K562 (cell line): ENCODE measurements around the gene OR6K3. TPM values are rescaled to one million over a fixed set of nuclear protein-coding genes. Genes with fewer than 3 reads are reported as not detected.

Source experiments
- DPF2 ChIP-seq: fragments of 450-650 bp; IDR thresholded peaks from 2 replicates; pipeline ENCODE4 v1.6.1; 2016
- FOXJ2 ChIP-seq: fragments of 200-800 bp; sonication (Bioruptor generic); IDR thresholded peaks from 2 replicates; pipeline ENCODE4 v1.6.1; 2016; ENCODE audit warnings: missing genetic modification characterization, missing compliant biosample characterization
- HDGF ChIP-seq: fragments of 450-650 bp; IDR thresholded peaks from 2 replicates; pipeline ENCODE4 v1.6.1; 2016
- HMBOX1 ChIP-seq: sonication (generic); IDR thresholded peaks from 2 replicates; pipeline ENCODE4 v1.6.1; 2016
- HMGXB4 ChIP-seq: sonication (generic); formaldehyde crosslinking; IDR thresholded peaks from 2 replicates; pipeline ENCODE4 v1.8.1; 2023; ENCODE audit warnings: mild to moderate bottlenecking, missing genetic modification reagents
- NCOA2 ChIP-seq, 2 experiments: fragments of 450-650 bp; IDR thresholded peaks; 2 replicates each; pipeline ENCODE4 v1.6.1; 2018; ENCODE audit warnings: mild to moderate bottlenecking in 2 of 2, moderate library complexity in 1 of 2; ENCODE audit not compliant: partially characterized antibody in 2 of 2
- NR2C1 ChIP-seq, 2 experiments: fragments of 450-650 bp; IDR thresholded peaks; 2 replicates each; pipeline ENCODE4 v1.6.1; 2017; ENCODE audit warnings: mild to moderate bottlenecking in 2 of 2, antibody characterized with exemption in 1 of 2, inconsistent platforms in 1 of 2, missing compliant biosample characterization in 1 of 2, missing genetic modification characterization in 1 of 2
- RBM25 ChIP-seq: fragments of 200-400 bp; formaldehyde crosslinking; IDR thresholded peaks from 2 replicates; pipeline ENCODE4 v1.6.1; 2018; ENCODE audit warnings: low read length, low read depth, moderate library complexity; ENCODE audit not compliant: severe bottlenecking
- RFX7 ChIP-seq: fragments of 250-450 bp; sonication (Bioruptor Pico); IDR thresholded peaks from 2 replicates; pipeline ENCODE4 v1.5.1; 2021; ENCODE audit warnings: mild to moderate bottlenecking
- SLC30A9 ChIP-seq: fragments of 250-450 bp; sonication (Bioruptor Pico); IDR thresholded peaks from 2 replicates; pipeline ENCODE4 v1.8.0; 2022; ENCODE audit warnings: mild to moderate bottlenecking, moderate library complexity
- SMARCA4 ChIP-seq: fragments of 450-650 bp; IDR thresholded peaks from 2 replicates; pipeline ENCODE4 v1.6.1; 2016
- SOX6 ChIP-seq: fragments of 450-650 bp; IDR thresholded peaks from 2 replicates; pipeline ENCODE4 v1.6.1; 2014; ENCODE audit warnings: mild to moderate bottlenecking
- SPI1 ChIP-seq: IDR thresholded peaks from 2 replicates; pipeline ENCODE4 v1.6.1; 2011; ENCODE audit warnings: low read depth, low read length, control low read depth, borderline replicate concordance
- U2AF2 ChIP-seq: fragments of 200-400 bp; formaldehyde crosslinking; optimal IDR thresholded peaks from 2 replicates; pipeline ENCODE3; 2017; ENCODE audit warnings: low read depth, mild to moderate bottlenecking, low read length
- ZBED1 ChIP-seq: IDR thresholded peaks from 2 replicates; pipeline ENCODE4 v1.6.1; 2014
- ZNF23 ChIP-seq: fragments of 250-450 bp; sonication (Bioruptor Pico); IDR thresholded peaks from 2 replicates; pipeline ENCODE4 v1.4.0; 2020; ENCODE audit warnings: mild to moderate bottlenecking
- ZNF24 ChIP-seq: fragments of 450-650 bp; IDR thresholded peaks from 2 replicates; pipeline ENCODE4 v1.6.1; 2016
- ZNF280B ChIP-seq: fragments of 250-450 bp; sonication (Bioruptor Pico); IDR thresholded peaks from 2 replicates; pipeline ENCODE4 v1.5.1; 2021; ENCODE audit warnings: mild to moderate bottlenecking
- ZNF584 ChIP-seq: fragments of 200-800 bp; sonication (Bioruptor generic); IDR thresholded peaks from 2 replicates; pipeline ENCODE4 v1.6.1; 2016; ENCODE audit warnings: low read depth, mild to moderate bottlenecking, missing genetic modification characterization, missing compliant biosample characterization
- polyA plus RNA-seq, 8 experiments: library from polyadenylated mRNA; depleted of rRNA in 4 of 8; stranded (reverse) in 5 of 8; unstranded in 3 of 8; fragments of >200 nt; fragmentation: Nextera tagmentation in 2 of 8; fragmentation: Illumina TruSeq in 1 of 8; extraction: Ambion mirVana in 2 of 8; extraction: Trizol in 1 of 8; gene quantifications; 2 replicates each; pipeline versions ENCODE4 v1.2.1 to v1.2.3, GENCODE V29; 2011 to 2014; ENCODE audit warnings: inconsistent platforms in 1 of 8, missing spikeins in 1 of 8
- total RNA-seq, 7 experiments: library from RNA; depleted of rRNA in 6 of 7; stranded (reverse); fragments of >200 nt in 6 of 7; fragmentation: Illumina TruSeq in 2 of 7; extraction: Trizol in 2 of 7; gene quantifications; 2 replicates each; pipeline versions ENCODE4 v1.2.1 to v1.2.3, GENCODE V29; 2011 to 2021; ENCODE audit warnings: low replicate concordance in 1 of 7

Gene OR6K3
- total and polyA plus RNA-seq, 9 of the 15 experiments (the other 6 are each of a cell fraction or from before 2014, with no cell fraction given): not detected

- TF ChIP-seq FOXJ2 (no peak), NR2C1 (IDR thresholded peaks at IDR 0.05) (no peak), NR2C1 (tag; IDR thresholded peaks at IDR 0.05) (no peak), ZNF24 (no peak), DPF2 (0 out of 2 replicates have a peak, but pooled peaks have one; percentile 12), SOX6 (no peak), SMARCA4 (peak; percentile 50; the same call in 1 of the 2 replicates), RBM25 (no peak), ZBED1 (no peak), SPI1 (no peak), U2AF2 (no peak), HMGXB4 (CRISPR knock-in tag) (no peak), NCOA2 (IDR thresholded peaks at IDR 0.05; ENCODE audit: partially characterized antibody in 2 of 2) (no peak), ZNF23 (no peak), HDGF (no peak), HMBOX1 (0 out of 2 replicates have a peak, but pooled peaks have one; percentile 25), SLC30A9 (CRISPR knock-in tag) (no peak), ZNF584 (no peak), RFX7 (CRISPR knock-in tag) (no peak), ZNF280B (CRISPR knock-in tag) (no peak)
- TF ChIP-seq, all 486 proteins: peak for 7
These were observed 35.4 kb downstream of the OR6K3 start (continued) for GRCh38 chr1:158685085-158685484.
